Activated CD8-positive, alpha-beta memory T cell treated with anti-CD3 and anti-CD28 coated beads, Interleukin-2, amount 50 U/mL, for 4 hours (primary cell): Measurements from ENCODE around the gene EID2B.

ENCODE experiments used
- DNase-seq: peaks from one replicate; pipeline ENCODE4 v3.0.0-alpha.2; 2020

EID2B gene

GRCh38 chr19:39525205-39525604 is 7.4 kb downstream of the EID2B start:
- DNase-seq, result no peak

GRCh38 chr19:39524495-39524894 is 8.2 kb downstream of the EID2B start:
- no peak for DNase-seq

- no peak for DNase-seq
Observed at GRCh38 chr19:39520541-39521484, 11.8 kb downstream of the EID2B start.

GRCh38 chr19:39518975-39519374 is 13.7 kb downstream of the EID2B start:
- no peak for DNase-seq

GRCh38 chr19:39518458-39518857 is 14.2 kb downstream of the EID2B start:
- no peak for DNase-seq

- DNase-seq, result no peak
Observed at GRCh38 chr19:39517432-39517831, 15.2 kb downstream of the EID2B start.

- no peak for DNase-seq
Observed at GRCh38 chr19:39516270-39516669, 16.4 kb downstream of the EID2B start.

- peak; percentile 34 for DNase-seq
Observed at GRCh38 chr19:39515551-39516191, 17.0 kb downstream of the EID2B start.

- DNase-seq, result peak; percentile 40
Observed at GRCh38 chr19:39514840-39515550, 17.7 kb downstream of the EID2B start, which contains the start of gene SELENOV. Gene SELENOV, plus strand, starts transcription at chr19:39515139. Its CDS starts 74 bp downstream, at chr19:39515213.

- DNase-seq, result no peak
Observed at GRCh38 chr19:39512988-39513387, 19.7 kb downstream of the EID2B start.

- no peak for DNase-seq
Observed at GRCh38 chr19:39509233-39509632, 23.4 kb downstream of the EID2B start.

GRCh38 chr19:39508629-39509028 is 24.0 kb downstream of the EID2B start:
- DNase-seq, result no peak

- no peak for DNase-seq
Observed at GRCh38 chr19:39507715-39508364, 24.8 kb downstream of the EID2B start.

GRCh38 chr19:39506944-39507714 is 25.5 kb downstream of the EID2B start:
- DNase-seq, result peak; percentile 48

GRCh38 chr19:39506598-39506943 is 26.1 kb downstream of the EID2B start:
- no peak for DNase-seq

GRCh38 chr19:39502640-39503417 is 29.8 kb downstream of the EID2B start:
- peak; percentile 74 for DNase-seq

GRCh38 chr19:39501340-39501739 is 31.3 kb downstream of the EID2B start:
- DNase-seq, result no peak

- DNase-seq, result no peak
Observed at GRCh38 chr19:39500543-39500942, 32.1 kb downstream of the EID2B start.

GRCh38 chr19:39499932-39500331 is 32.7 kb downstream of the EID2B start:
- DNase-seq, result no peak

GRCh38 chr19:39498798-39499642 is 33.6 kb downstream of the EID2B start, which contains the start of gene DLL3:
Gene DLL3, plus strand, starts transcription at chr19:39498947. Its CDS starts 28 bp downstream, at chr19:39498975.
- DNase-seq, result no peak
